OCI-LY3 (cell line): ENCODE results near the gene GPX7.

Source experiments
- CTCF ChIP-seq: fragments of 200-600, 300-600 bp; sonication (generic); IDR thresholded peaks from 2 replicates; pipeline ENCODE4 v1.5.1; 2014; ENCODE audit warnings: antibody characterized with exemption, low read length, low read depth
- EZH2phosphoT487 ChIP-seq: fragments of 200-600 bp; shearing (Covaris generic); IDR thresholded peaks from 2 replicates; pipeline ENCODE4 v1.6.1; 2018; ENCODE audit warnings: antibody characterized with exemption, mixed run types, low read depth

- no peak for TF ChIP-seq CTCF
- no peak for TF ChIP-seq EZH2phosphoT487
These were observed 7.1 kb upstream of the GPX7 start for GRCh38 chr1:52595061-52595460.
